ENCODE results near the gene ATP2A2.

DNA sequence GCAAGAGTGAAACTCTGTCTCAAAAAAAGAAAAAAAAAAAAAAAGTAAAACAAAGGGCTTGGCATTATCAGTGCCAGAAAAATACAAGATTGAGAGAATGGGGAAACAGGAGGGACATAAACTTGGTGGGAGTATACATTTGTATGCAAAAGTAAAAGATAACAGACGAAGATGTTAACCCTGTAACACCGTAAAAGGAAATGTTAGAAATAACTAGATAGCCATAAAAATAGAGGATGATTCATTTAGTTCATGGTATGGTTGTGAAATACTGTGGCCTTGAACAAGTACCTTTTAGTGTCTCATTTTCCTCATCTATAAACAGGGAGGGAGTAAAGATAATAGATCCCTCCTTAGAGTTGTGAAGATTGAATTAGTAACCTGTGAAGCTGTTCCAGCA, 33.3 kb downstream of the ATP2A2 start:
- no peak for TF ChIP-seq POLR2A (IDR thresholded peaks at IDR 0.05)
- TF ChIP-seq, protein P1, sequence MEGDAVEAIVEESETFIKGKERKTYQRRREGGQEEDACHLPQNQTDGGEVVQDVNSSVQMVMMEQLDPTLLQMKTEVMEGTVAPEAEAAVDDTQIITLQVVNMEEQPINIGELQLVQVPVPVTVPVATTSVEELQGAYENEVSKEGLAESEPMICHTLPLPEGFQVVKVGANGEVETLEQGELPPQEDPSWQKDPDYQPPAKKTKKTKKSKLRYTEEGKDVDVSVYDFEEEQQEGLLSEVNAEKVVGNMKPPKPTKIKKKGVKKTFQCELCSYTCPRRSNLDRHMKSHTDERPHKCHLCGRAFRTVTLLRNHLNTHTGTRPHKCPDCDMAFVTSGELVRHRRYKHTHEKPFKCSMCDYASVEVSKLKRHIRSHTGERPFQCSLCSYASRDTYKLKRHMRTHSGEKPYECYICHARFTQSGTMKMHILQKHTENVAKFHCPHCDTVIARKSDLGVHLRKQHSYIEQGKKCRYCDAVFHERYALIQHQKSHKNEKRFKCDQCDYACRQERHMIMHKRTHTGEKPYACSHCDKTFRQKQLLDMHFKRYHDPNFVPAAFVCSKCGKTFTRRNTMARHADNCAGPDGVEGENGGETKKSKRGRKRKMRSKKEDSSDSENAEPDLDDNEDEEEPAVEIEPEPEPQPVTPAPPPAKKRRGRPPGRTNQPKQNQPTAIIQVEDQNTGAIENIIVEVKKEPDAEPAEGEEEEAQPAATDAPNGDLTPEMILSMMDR (IDR thresholded peaks at IDR 0.05), result no peak
